AG04449 (cell line): Measurements from ENCODE around the gene ARHGAP26.

ENCODE experiments used
- CTCF ChIA-PET: fragments of 350-600 bp; formaldehyde crosslinking; extraction: SDS; loops from one replicate; lab custom pipeline; 2021; ENCODE audit warnings: antibody characterized with exemption; lab: Yijun Ruan, JAX
- POLR2A ChIA-PET: fragments of 400-600, 350-600 bp; formaldehyde crosslinking; extraction: SDS; loops from one replicate; lab custom pipeline; 2020; ENCODE audit warnings: antibody characterized with exemption, inconsistent platforms; lab: Yijun Ruan, JAX
- DNase-seq: peaks from one replicate; pipeline ENCODE4 v3.0.0-alpha.2; 2010; ENCODE audit warnings: low read depth, low spot score
- H3K4me3 ChIP-seq: 2 replicates; pipeline ENCODE4 v1.5.1; 2011; ENCODE audit warnings: low read depth, mild to moderate bottlenecking, control low read depth, low read length
- TF ChIP-seq, protein P1 (sequence below): IDR thresholded peaks from one replicate; pipeline ENCODE4 v1.5.1; 2011; ENCODE audit warnings: mild to moderate bottlenecking, moderate library complexity, low read length, control low read depth, inconsistent platforms; ENCODE audit not compliant: insufficient read depth; ENCODE audit errors: missing control alignments

The ARHGAP26 gene

DNA sequence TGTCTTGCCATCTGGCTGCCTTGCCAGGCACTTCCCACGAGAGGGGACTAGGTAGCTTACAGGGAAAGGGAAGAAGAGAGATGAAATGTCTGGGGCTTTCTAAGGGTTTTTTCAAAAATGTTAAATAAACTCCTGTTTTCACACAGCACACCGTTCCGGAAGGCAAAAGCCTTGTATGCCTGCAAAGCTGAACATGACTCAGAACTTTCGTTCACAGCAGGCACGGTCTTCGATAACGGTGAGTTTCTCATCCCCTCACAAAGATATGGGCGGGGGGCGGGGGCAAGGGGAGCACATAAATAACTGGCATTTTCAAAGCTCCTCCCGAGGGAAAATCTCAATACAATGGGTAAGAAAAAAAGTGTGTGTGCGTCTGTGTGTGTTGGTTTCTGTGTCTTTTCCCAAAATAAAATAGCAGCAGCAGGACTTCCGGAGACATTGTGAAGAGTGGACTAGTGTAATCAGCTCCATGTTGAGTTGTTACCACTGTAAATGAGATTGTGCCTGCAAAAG is 443.7 kb downstream of the ARHGAP26 start:
- H3K4me3 ChIP-seq: no peak overlapping the region
- CTCF ChIA-PET: no interaction called here
- DNase-seq: no peak
- TF ChIP-seq, protein P1, sequence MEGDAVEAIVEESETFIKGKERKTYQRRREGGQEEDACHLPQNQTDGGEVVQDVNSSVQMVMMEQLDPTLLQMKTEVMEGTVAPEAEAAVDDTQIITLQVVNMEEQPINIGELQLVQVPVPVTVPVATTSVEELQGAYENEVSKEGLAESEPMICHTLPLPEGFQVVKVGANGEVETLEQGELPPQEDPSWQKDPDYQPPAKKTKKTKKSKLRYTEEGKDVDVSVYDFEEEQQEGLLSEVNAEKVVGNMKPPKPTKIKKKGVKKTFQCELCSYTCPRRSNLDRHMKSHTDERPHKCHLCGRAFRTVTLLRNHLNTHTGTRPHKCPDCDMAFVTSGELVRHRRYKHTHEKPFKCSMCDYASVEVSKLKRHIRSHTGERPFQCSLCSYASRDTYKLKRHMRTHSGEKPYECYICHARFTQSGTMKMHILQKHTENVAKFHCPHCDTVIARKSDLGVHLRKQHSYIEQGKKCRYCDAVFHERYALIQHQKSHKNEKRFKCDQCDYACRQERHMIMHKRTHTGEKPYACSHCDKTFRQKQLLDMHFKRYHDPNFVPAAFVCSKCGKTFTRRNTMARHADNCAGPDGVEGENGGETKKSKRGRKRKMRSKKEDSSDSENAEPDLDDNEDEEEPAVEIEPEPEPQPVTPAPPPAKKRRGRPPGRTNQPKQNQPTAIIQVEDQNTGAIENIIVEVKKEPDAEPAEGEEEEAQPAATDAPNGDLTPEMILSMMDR: no peak
- POLR2A ChIA-PET: interaction anchor here (0.7 kb wide), 1 partner anchor 708 kb away, joined by 3 read pairs; no protein-coding TSS in a partner anchor

DNA sequence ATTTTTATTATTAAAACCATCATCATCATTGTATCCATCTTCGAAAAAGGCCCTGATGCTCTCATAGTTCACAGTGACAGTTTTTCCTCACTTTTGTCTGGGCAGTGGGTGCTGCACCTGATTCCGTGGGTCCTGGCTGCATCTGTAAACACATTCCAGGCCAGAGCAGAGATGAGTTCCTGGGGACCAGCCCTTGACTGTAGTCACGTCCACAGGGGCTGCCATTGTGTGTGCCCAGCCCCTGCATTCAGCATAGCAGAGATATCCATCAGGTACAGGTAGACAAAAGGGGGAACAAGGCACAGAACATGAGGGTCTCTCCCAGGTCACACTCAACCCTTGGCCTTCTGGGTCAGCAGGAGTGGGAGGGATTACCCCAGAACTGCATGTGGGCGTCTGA is 444.3 kb downstream of the ARHGAP26 start:
- DNase-seq: no peak
- TF ChIP-seq, protein P1: no peak
- CTCF ChIA-PET: no interaction called here
- H3K4me3 ChIP-seq: no peak overlapping the region
- POLR2A ChIA-PET: interaction anchor here (0.7 kb wide), 1 partner anchor 708 kb away, joined by 3 read pairs; no protein-coding TSS in a partner anchor

DNA sequence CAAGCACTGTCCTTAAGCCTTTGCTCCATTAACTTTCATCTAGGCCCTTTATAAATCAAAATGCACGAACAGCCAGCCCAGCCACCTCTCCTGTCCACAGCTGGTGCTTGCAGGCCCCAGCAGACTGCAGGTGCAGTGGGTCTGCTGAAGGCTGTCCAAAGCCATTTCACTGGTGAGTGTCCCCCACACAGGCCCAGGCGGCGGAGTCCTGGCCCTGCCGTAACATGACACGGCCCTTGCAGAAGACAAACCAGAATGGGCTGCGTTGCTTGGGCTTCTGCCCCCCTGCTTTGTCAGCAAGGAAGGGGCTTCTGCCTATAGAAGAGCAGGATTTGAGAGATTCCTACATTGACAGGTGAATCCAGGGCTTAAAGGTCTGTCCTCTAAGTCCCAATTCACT is 444.7 kb downstream of the ARHGAP26 start:
- CTCF ChIA-PET: no interaction called here
- TF ChIP-seq, protein P1: no peak

DNA sequence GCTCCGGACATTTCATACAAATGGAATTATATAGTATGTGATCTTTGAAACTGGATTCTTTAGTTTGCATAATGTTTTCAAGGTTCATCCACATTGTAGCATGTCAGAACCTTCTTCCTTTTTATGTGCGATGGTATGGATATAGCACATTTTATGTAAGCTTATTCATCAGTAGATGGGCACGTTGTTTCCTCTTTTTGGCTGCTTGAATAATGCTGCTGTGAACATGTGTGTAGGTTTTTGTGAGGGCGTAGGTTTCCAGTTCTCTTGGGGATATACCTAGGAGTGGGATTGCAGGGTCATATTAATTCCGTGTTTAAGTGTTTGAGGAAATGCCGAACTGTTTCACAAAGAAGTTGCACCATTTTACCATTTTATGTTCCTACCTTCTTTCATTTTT is 445.5 kb downstream of the ARHGAP26 start:
- ChIA-PET POLR2A (no interaction called here), CTCF (interaction anchor here (1.9 kb wide), 1 partner anchor 13 kb away, joined by 4 read pairs; no protein-coding TSS in a partner anchor)
- TF ChIP-seq, protein P1: no peak
- no peak overlapping the region for H3K4me3 ChIP-seq
- DNase-seq: no peak

More for the DNA sequence above, 444.7 kb downstream of the ARHGAP26 start:
- POLR2A ChIA-PET: no interaction called here
- H3K4me3 ChIP-seq: no peak overlapping the region
- DNase-seq: no peak

DNA sequence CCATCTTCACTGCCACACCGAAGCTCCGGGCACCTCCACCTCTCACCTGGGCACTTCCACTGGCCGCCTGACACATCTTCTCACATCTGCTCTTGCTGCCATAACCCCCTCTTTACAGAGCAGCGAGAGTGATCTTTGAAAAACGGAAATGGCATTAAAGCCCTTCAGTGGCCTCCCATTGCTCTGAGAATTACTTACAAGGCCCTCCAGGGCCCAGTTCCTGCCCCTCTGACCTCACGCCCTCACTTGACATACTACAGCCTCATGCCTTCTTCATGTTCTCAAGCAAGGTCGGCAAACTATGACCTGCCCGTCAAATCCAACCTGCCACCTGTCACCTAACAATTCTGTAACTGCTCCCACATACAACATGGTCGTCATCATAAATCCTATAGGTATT is 446.0 kb downstream of the ARHGAP26 start:
- DNase-seq: no peak
- ChIA-PET POLR2A (no interaction called here), CTCF (interaction anchor here (1.3 to 1.9 kb wide), 2 partner anchors 8 to 12 kb away, joined by 4 read pairs; no protein-coding TSS in a partner anchor)
- TF ChIP-seq, protein P1: no peak
- no peak overlapping the region for H3K4me3 ChIP-seq

DNA sequence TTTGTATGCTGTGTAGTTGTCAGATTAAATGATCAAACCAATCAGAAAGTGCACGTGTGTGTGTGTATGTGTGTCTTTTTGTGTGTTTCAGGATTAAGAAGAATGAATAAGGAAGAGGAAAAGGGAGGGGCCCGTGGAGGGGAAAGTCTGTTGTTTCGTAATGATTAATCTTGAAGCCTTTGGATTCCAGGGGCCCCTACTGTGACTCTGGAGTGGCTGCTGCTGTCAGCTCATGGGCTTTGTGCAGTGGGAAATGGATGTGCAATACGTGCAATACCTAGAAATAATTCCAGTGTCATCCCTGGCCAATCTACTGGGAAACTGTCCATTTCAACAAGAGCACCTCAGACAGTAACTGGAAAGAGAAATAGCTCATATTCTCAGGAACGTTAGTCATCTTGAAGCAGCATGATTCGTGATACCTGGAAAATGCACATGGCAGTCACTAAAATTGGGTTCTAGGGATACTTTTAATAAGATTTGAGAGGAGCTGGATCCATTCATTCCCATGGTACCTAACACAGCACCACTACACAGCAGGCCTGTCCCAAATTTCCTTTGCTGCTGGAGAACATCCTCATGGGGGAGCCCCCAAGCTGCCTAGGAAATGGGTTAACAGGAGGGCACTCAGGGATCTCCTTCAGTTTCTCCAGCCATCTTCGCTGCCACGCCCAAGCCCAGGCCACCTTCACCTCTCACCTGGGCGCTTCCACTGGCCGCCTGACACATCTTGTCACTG is 447.1 kb downstream of the ARHGAP26 start:
- no peak overlapping the region for H3K4me3 ChIP-seq
- ChIA-PET CTCF (interaction anchor here (0.9 to 1.9 kb wide), 5 partner anchors 9 to 186 kb away, joined by 3 to 7 read pairs (median 4); partner anchors contain the start of gene NR3C1), POLR2A (no interaction called here)
- TF ChIP-seq, protein P1: no peak
- DNase-seq: no peak
